GM19438 (cell line): ENCODE results near the gene FBXO3.
"Not testable (repeated sequence)": the region's sequence is repeated elsewhere in the genome, so short reads cannot be mapped to it uniquely, and the experiment has no call there.

Experiments used
- ATAC-seq: cut with Tn5 transposase; IDR thresholded peaks from one replicate; pipeline ENCODE4 v1.9.1; 2021; ENCODE audit warnings: low read depth; ENCODE audit not compliant: unreplicated experiment

FBXO3 gene

GRCh38 chr11:33731723-33732531, 42.4 kb downstream of the FBXO3 start:
- ATAC-seq, result no peak

- ATAC-seq, result no peak
Observed at GRCh38 chr11:33730716-33731115, 43.6 kb downstream of the FBXO3 start.

- not testable (repeated sequence) for ATAC-seq
Observed at GRCh38 chr11:33729072-33729664, 45.2 kb downstream of the FBXO3 start.

- not testable (repeated sequence) for ATAC-seq
Observed at GRCh38 chr11:33727539-33727938, 46.8 kb downstream of the FBXO3 start.

GRCh38 chr11:33725496-33725895, 48.8 kb downstream of the FBXO3 start:
- ATAC-seq, result no peak

- ATAC-seq, result no peak
Observed at GRCh38 chr11:33724644-33725035, 49.7 kb downstream of the FBXO3 start.

GRCh38 chr11:33723238-33723881, 51.0 kb downstream of the FBXO3 start:
- ATAC-seq, result no peak

- ATAC-seq, result no peak
Observed at GRCh38 chr11:33722590-33723234, 51.6 kb downstream of the FBXO3 start.

GRCh38 chr11:33721984-33722383, 52.3 kb downstream of the FBXO3 start:
- ATAC-seq, result no peak

GRCh38 chr11:33721426-33721825, 52.9 kb downstream of the FBXO3 start:
- ATAC-seq, result no peak

- no peak for ATAC-seq
Observed at GRCh38 chr11:33719587-33719986, 54.7 kb downstream of the FBXO3 start.

GRCh38 chr11:33718440-33718839, 55.9 kb downstream of the FBXO3 start:
- ATAC-seq, result no peak

GRCh38 chr11:33716243-33716642, 58.1 kb downstream of the FBXO3 start:
- ATAC-seq, result no peak

GRCh38 chr11:33713856-33714398, 60.4 kb downstream of the FBXO3 start:
- no peak for ATAC-seq

- no peak for ATAC-seq
Observed at GRCh38 chr11:33713151-33713855, 61.0 kb downstream of the FBXO3 start.

- ATAC-seq, result no peak
Observed at GRCh38 chr11:33712436-33712835, 61.9 kb downstream of the FBXO3 start.

GRCh38 chr11:33709466-33709865, 64.9 kb downstream of the FBXO3 start:
- no peak for ATAC-seq

GRCh38 chr11:33708985-33709384, 65.3 kb downstream of the FBXO3 start:
- ATAC-seq, result no peak

GRCh38 chr11:33707831-33708230, 66.5 kb downstream of the FBXO3 start:
- not testable (repeated sequence) for ATAC-seq

GRCh38 chr11:33706966-33707365, 67.4 kb downstream of the FBXO3 start:
- ATAC-seq, result no peak
